Measurements from ENCODE around the gene CDYL. TPM values are rescaled to one million over a fixed set of nuclear protein-coding genes. Genes with fewer than 3 reads are reported as not detected.

The CDYL gene
- total and polyA plus RNA-seq, 2 of the 4 experiments (the other 2 are of a cell fraction) = 14.2 to 92.1 TPM

GRCh38 chr6:4778086-4778485 is 1.9 kb downstream of the CDYL start:
- in situ Hi-C loops (cut with MboI; ENCODE audit: low sequenced_read_pairs) = no loop called here
- Histone ChIP-seq H3K14ac (replicated peaks; ENCODE audit: low read depth, low read length) (no peak overlapping the region), H3K4me1 (ENCODE audit: control insufficient read depth, insufficient read depth, low read length) (no peaks in the 10 kb centered on the region; the same call in 1 of the 2 replicates), H3K27ac (ENCODE audit: insufficient read depth, low read length) (no peak overlapping the region), H2BK120ac (ENCODE audit: low read depth, low read length) (no peak overlapping the region), H4K20me1 (ENCODE audit: insufficient read depth, low read length) (peaks cover 49% of the 10 kb centered on the region), H4K5ac (ENCODE audit: low read depth, low read length) (no peak overlapping the region), H3K79me1 (ENCODE audit: low read depth in 1 of 2, low read length in 2 of 2) (peaks cover 22 to 54% of the 10 kb centered on the region in 2 experiments), H2BK20ac (ENCODE audit: low read depth, low read length) (no peak overlapping the region), H3K23ac (ENCODE audit: low read depth, low read length) (0 out of 2 replicates have a peak overlapping the region, but pooled peaks have one; percentile 21), H3K36me3 (ENCODE audit: control insufficient read depth, insufficient read depth, low read length) (no peaks in the 10 kb centered on the region), H3K18ac (ENCODE audit: low read depth, low read length) (no peak overlapping the region), H3K4me3 (ENCODE audit: insufficient read depth, low read depth, low read length) (no peak overlapping the region), H4K91ac (ENCODE audit: insufficient read depth, low read depth, low read length) (no peak overlapping the region), H3K9me3 (ENCODE audit: control insufficient read depth, insufficient read depth, low read length) (peaks cover 2% of the 10 kb centered on the region; the same call in 1 of the 2 replicates), H2BK15ac (ENCODE audit: low read depth, low read length) (no peak overlapping the region), H2BK5ac (ENCODE audit: low read depth, low read length, poor library complexity, severe bottlenecking) (no peak overlapping the region), H3K4ac (ENCODE audit: low read depth, low read length) (no peak overlapping the region), H3K27me3 (ENCODE audit: control insufficient read depth, insufficient read depth, low read length) (peaks cover 3% of the 10 kb centered on the region), H3K56ac (ENCODE audit: extremely low read depth, insufficient read depth, low read length) (no peak overlapping the region), H3K4me2 (ENCODE audit: low read depth, low read length) (peak overlapping the region; percentile 91), H3K9ac (ENCODE audit: low read depth, low read length) (no peak overlapping the region), H2AK9ac (replicated peaks; ENCODE audit: low read depth, low read length, poor library complexity) (no peak overlapping the region), H4K8ac (ENCODE audit: low read depth in 2 of 2, low read length in 2 of 2) (no peak overlapping the region), H2AFZ (replicated peaks; ENCODE audit: low read length, poor library complexity) (no peak overlapping the region), H3K9me1 (ENCODE audit: insufficient read depth, low read length) (peaks cover 2% of the 10 kb centered on the region; the same call in 1 of the 2 replicates), H2AK5ac (ENCODE audit: low read depth, low read length) (no peak overlapping the region; the same call in 1 of the 2 replicates)
- ATAC-seq (ENCODE audit: low read depth) (no peak), DNase-seq (no peak)
- BruUV-seq (replicated peaks) = no TSS peak
- ChIA-PET CTCF (no interaction called here), POLR2A (ENCODE audit: unreplicated experiment) (no interaction called here)
- intact Hi-C loops (cut with micrococcal nuclease) = loop anchor here (1.0 to 5.0 kb wide), 3 partner anchors 46 to 254 kb away; no protein-coding TSS in a partner anchor
- no CpG with 5 or more reads among the region's 1 CpG for WGBS, 2 experiments (ENCODE audit: extremely low coverage in 2 of 2, insufficient read length in 1 of 2)
- no peak for TF ChIP-seq NFE2L2 (IDR thresholded peaks at IDR 0.05; ENCODE audit: low read depth, low read length)
- no peak for TF ChIP-seq BHLHE40 (IDR thresholded peaks at IDR 0.05; ENCODE audit: low read depth, low read length)
- TF ChIP-seq RAD21 (IDR thresholded peaks at IDR 0.05; ENCODE audit: low read length) = no peak
- TF ChIP-seq RCOR1 (IDR thresholded peaks at IDR 0.05; ENCODE audit: insufficient replicate concordance, low read length) = no peak
- no peak for TF ChIP-seq FOS (IDR thresholded peaks at IDR 0.05; ENCODE audit: low read depth, low read length)
- no peak for TF ChIP-seq MAZ (IDR thresholded peaks at IDR 0.05; ENCODE audit: borderline replicate concordance, low read depth, low read length)
- TF ChIP-seq MXI1 (IDR thresholded peaks at IDR 0.05; ENCODE audit: borderline replicate concordance, low read depth, low read length) = no peak
- TF ChIP-seq CHD1 (IDR thresholded peaks at IDR 0.05; ENCODE audit: low read depth, low read length) = no peak
- TF ChIP-seq CEBPB (IDR thresholded peaks at IDR 0.05; ENCODE audit: low read depth, low read length) = no peak; the same call in 1 of the 2 replicates
- TF ChIP-seq POLR2A (IDR thresholded peaks at IDR 0.05; ENCODE audit: low read depth, low read length) = no peak
- TF ChIP-seq RFX5 (IDR thresholded peaks at IDR 0.05; ENCODE audit: low read depth, low read length) = no peak
- TF ChIP-seq, protein P1, sequence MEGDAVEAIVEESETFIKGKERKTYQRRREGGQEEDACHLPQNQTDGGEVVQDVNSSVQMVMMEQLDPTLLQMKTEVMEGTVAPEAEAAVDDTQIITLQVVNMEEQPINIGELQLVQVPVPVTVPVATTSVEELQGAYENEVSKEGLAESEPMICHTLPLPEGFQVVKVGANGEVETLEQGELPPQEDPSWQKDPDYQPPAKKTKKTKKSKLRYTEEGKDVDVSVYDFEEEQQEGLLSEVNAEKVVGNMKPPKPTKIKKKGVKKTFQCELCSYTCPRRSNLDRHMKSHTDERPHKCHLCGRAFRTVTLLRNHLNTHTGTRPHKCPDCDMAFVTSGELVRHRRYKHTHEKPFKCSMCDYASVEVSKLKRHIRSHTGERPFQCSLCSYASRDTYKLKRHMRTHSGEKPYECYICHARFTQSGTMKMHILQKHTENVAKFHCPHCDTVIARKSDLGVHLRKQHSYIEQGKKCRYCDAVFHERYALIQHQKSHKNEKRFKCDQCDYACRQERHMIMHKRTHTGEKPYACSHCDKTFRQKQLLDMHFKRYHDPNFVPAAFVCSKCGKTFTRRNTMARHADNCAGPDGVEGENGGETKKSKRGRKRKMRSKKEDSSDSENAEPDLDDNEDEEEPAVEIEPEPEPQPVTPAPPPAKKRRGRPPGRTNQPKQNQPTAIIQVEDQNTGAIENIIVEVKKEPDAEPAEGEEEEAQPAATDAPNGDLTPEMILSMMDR (conservative IDR thresholded peaks at IDR 0.05; ENCODE audit: low read depth, low read length) = no peak
- TF ChIP-seq ELK1 (IDR thresholded peaks at IDR 0.05; ENCODE audit: borderline replicate concordance, low read depth, low read length) = no peak
- TF ChIP-seq, protein P2, sequence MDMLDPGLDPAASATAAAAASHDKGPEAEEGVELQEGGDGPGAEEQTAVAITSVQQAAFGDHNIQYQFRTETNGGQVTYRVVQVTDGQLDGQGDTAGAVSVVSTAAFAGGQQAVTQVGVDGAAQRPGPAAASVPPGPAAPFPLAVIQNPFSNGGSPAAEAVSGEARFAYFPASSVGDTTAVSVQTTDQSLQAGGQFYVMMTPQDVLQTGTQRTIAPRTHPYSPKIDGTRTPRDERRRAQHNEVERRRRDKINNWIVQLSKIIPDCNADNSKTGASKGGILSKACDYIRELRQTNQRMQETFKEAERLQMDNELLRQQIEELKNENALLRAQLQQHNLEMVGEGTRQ (IDR thresholded peaks at IDR 0.05; ENCODE audit: low read depth, low read length) = no peak
- TF ChIP-seq SMC3 (IDR thresholded peaks at IDR 0.05; ENCODE audit: low read depth, low read length) = no peak
- TF ChIP-seq MAFK (IDR thresholded peaks at IDR 0.05; ENCODE audit: low read depth, low read length) = no peak
- dilution Hi-C loops (cut with HindIII; ENCODE audit: low sequenced_read_pairs, unreplicated experiment) = no loop called here

Data from IMR-90 (cell line).